Mucosa of descending colon (tissue), 3 donors: ENCODE measurements around the gene NRIP1. TPM values are rescaled to one million over a fixed set of nuclear protein-coding genes. Genes with fewer than 3 reads are reported as not detected.

Source experiments
- ATAC-seq: fragments of 200-7000 bp; cut with Tn5 transposase; one replicate; pipeline ENCODE4 v1.9.1; 2020; ENCODE audit warnings: mild to moderate bottlenecking, moderate library complexity
- DNase-seq, 3 donors: peaks; one replicate each; pipeline ENCODE4 v3.0.0-alpha.2; 2020
- H3K36me3 ChIP-seq: fragments of 200-600 bp; one replicate; pipeline ENCODE4 v1.8.0; 2021; ENCODE audit warnings: low read depth, mild to moderate bottlenecking
- H3K4me1 ChIP-seq: fragments of 200-600 bp; one replicate; pipeline ENCODE4 v1.8.0; 2021; ENCODE audit warnings: low read depth, mild to moderate bottlenecking
- H3K4me3 ChIP-seq: fragments of 200-600 bp; one replicate; pipeline ENCODE4 v1.8.0; 2021; ENCODE audit warnings: mild to moderate bottlenecking
- H3K9me3 ChIP-seq: fragments of 200-600 bp; one replicate; pipeline ENCODE4 v1.8.0; 2021; ENCODE audit warnings: mild to moderate bottlenecking
- CTCF ChIP-seq: fragments of 200-600 bp; IDR thresholded peaks from one replicate; pipeline ENCODE4 v1.8.0; 2022; ENCODE audit warnings: antibody characterized with exemption, mild to moderate bottlenecking
- intact Hi-C, 2 donors: fragments of 100-400 bp; cut with DNase I in 1 of 2; cut with micrococcal nuclease in 1 of 2; formaldehyde crosslinking; loops; one replicate each; pipeline versions ENCODE4 v1.11.0 to v1.11.1; 2022; cut with DNase I, micrococcal nuclease
- total RNA-seq, 3 donors: library from RNA; stranded (reverse); fragmentation: NEBNext Ultra II Directional in 2 of 3; extraction: Animal tissue kit (Norgen Biotek cat#: 25700) in 2 of 3; gene quantifications; one replicate each; pipeline versions ENCODE4 v1.2.1 to v1.2.4, GENCODE V29; 2021 to 2023
- donor health status: DM: no; HTN: no; CAD: no; lungs with moderate emphysema.
- donor health status: DM: no; HTN: no; CAD: no.
- donor health status: DM: no; HTN: yes; CAD: no.

The NRIP1 gene
- total RNA-seq, 3 donors from 2014 or later = 64.3 to 91.8 (median 77.1) TPM

GRCh38 chr21:15093216-15093615 is 28.4 kb upstream of the NRIP1 start:
- Histone ChIP-seq H3K36me3 (no peaks in the 10 kb centered on the region), H3K9me3 (no peaks in the 10 kb centered on the region), H3K4me3 (no peak overlapping the region), H3K4me1 (no peaks in the 10 kb centered on the region)
- ATAC-seq (no peak), DNase-seq (no peak)
- no peak for TF ChIP-seq CTCF
- intact Hi-C loops = no loop called here

DNA sequence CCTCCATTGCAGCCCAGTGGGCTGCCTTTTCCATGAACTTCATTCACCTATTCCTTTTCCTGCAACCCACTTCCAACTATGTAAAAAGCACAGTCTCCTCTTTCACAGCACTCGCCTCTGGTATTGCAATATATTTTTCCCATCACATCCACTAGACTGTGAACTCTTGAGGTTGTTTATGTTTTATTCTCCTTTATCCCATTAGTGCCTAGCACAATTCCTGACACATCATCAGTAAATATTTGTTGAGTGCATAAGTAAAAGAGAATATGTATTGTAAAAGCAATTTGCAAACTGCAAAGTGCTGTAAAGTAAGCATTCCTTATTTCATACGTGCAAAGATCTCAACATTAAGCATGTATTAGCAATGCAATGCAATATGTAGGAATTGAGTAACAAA is 27.9 kb upstream of the NRIP1 start:
- ATAC-seq = no peak
- no peaks in the 10 kb centered on the region for H3K4me1 ChIP-seq
- no peak overlapping the region for H3K4me3 ChIP-seq
- no peaks in the 10 kb centered on the region for H3K9me3 ChIP-seq
- intact Hi-C loops = no loop called here
- TF ChIP-seq CTCF = no peak
- DNase-seq = no peak
- H3K36me3 ChIP-seq = no peaks in the 10 kb centered on the region

- no peak for ATAC-seq
These were observed 25.6 kb upstream of the NRIP1 start for GRCh38 chr21:15090390-15090789.

GRCh38 chr21:15088488-15088887 is 23.7 kb upstream of the NRIP1 start:
- H3K36me3 ChIP-seq = no peaks in the 10 kb centered on the region
- no peaks in the 10 kb centered on the region for H3K9me3 ChIP-seq
- H3K4me1 ChIP-seq = no peaks in the 10 kb centered on the region
- no peak for TF ChIP-seq CTCF
- DNase-seq (no peak), ATAC-seq (no peak)
- H3K4me3 ChIP-seq = no peak overlapping the region
- intact Hi-C loops = no loop called here

More at GRCh38 chr21:15090390-15090789, 25.6 kb upstream of the NRIP1 start:
- Histone ChIP-seq H3K36me3 (no peaks in the 10 kb centered on the region), H3K9me3 (no peaks in the 10 kb centered on the region), H3K4me3 (no peak overlapping the region), H3K4me1 (no peaks in the 10 kb centered on the region)
- no peak for DNase-seq
- no peak for TF ChIP-seq CTCF
- intact Hi-C loops = no loop called here

DNA sequence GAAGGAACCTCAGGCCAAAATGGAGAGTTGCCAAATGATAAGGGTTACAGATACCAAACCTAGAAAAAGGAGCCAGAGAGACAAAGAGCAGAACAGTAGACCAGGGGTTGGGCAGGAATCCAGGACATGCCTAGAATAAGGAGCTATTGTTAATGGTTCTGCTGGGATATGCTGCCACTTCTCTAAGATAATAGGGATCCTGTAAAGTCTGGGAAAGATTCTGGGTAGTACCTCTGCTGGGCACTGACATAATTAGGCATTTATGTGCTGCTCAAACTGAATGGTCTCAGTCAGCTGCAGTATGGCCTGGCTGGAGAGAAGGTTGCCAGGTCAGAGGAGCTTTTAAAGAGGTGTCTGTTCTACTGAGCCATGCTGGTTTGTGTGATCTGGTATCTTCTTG is 19.9 kb upstream of the NRIP1 start:
- Histone ChIP-seq H3K4me1 (no peaks in the 10 kb centered on the region), H3K4me3 (no peak overlapping the region), H3K9me3 (no peaks in the 10 kb centered on the region), H3K36me3 (no peaks in the 10 kb centered on the region)
- TF ChIP-seq CTCF = no peak
- intact Hi-C loops = no loop called here
- ATAC-seq (no peak), DNase-seq (no peak)

- TF ChIP-seq CTCF = no peak
- intact Hi-C loops = no loop called here
- Histone ChIP-seq H3K9me3 (no peaks in the 10 kb centered on the region), H3K36me3 (no peaks in the 10 kb centered on the region), H3K4me1 (no peaks in the 10 kb centered on the region), H3K4me3 (no peak overlapping the region)
- DNase-seq (no peak), ATAC-seq (no peak)
These were observed 15.7 kb upstream of the NRIP1 start for GRCh38 chr21:15080526-15080925.
